GM12878 (cell line): ENCODE data around the gene CTR9. TPM values are rescaled to one million over a fixed set of nuclear protein-coding genes. Genes with fewer than 3 reads are reported as not detected.

Source experiments
- ATAC-seq: fragments of 200-7000 bp; cut with Tn5 transposase; 3 replicates; pipeline ENCODE4 v1.9.1; 2020; ENCODE audit warnings: mild to moderate bottlenecking, moderate library complexity
- BruUV-seq: library from RNA; stranded (reverse); fragments of 400-500 nt; replicated peaks from 2 replicates; lab custom pipeline; 2021; lab: Mats Ljungman, UMichigan
- CTCF ChIA-PET: fragments of 300-600 bp; sonication (Branson Sonifier 250); formaldehyde crosslinking; extraction: SDS; loops from one replicate; lab custom pipeline; 2021; ENCODE audit warnings: inconsistent platforms; lab: Yijun Ruan, JAX
- POLR2A ChIA-PET: fragments of 350-600 bp; formaldehyde crosslinking; extraction: SDS; loops from one replicate; lab custom pipeline; 2021; ENCODE audit warnings: inconsistent platforms; lab: Charles Lee
- RAD21 ChIA-PET: fragments of 300-600 bp; sonication (Branson Sonifier 250); formaldehyde crosslinking; loops from one replicate; lab custom pipeline; 2023; ENCODE audit warnings: antibody characterized with exemption; ENCODE audit not compliant: unreplicated experiment; lab: Charles Lee
- SMC1A ChIA-PET: fragments of 300-600 bp; sonication (Branson Sonifier 250); formaldehyde crosslinking; loops from one replicate; lab custom pipeline; 2023; ENCODE audit not compliant: unreplicated experiment, uncharacterized antibody; lab: Charles Lee
- DNase-seq: peaks from one replicate; pipeline ENCODE4 v3.0.0-alpha.2; 2011; ENCODE audit warnings: low read depth, low spot score
- FAIRE-seq: peaks from 3 replicates; lab custom pipeline; 2011; peaks lifted over from hg19 to GRCh38; lab: Jason Lieb, UNC
- H2AFZ ChIP-seq: 2 replicates; pipeline ENCODE4 v1.6.0; 2011; ENCODE audit warnings: low read depth, low read length, control low read depth; ENCODE audit not compliant: control insufficient read depth
- H3K27ac ChIP-seq: 2 replicates; pipeline ENCODE4 v1.5.1; 2011; ENCODE audit warnings: control low read depth; ENCODE audit not compliant: control insufficient read depth, insufficient read depth
- H3K27me3 ChIP-seq, 2 experiments: replicated peaks in 1 of 2; 2 replicates each; pipeline versions ENCODE4 v1.6.0 to v1.6.1; 2011; ENCODE audit warnings: low read length in 1 of 2; ENCODE audit not compliant: control insufficient read depth in 2 of 2, insufficient read depth in 2 of 2
- H3K36me3 ChIP-seq, 2 experiments: 2 replicates each; pipeline ENCODE4 v1.5.1; 2011; ENCODE audit warnings: low read length in 1 of 2; ENCODE audit not compliant: control insufficient read depth in 2 of 2, insufficient read depth in 2 of 2
- H3K4me1 ChIP-seq: 2 replicates; pipeline ENCODE4 v1.6.1; 2011; ENCODE audit warnings: mild to moderate bottlenecking, low read length, moderate library complexity, mixed read lengths; ENCODE audit not compliant: control insufficient read depth, insufficient read depth
- H3K4me2 ChIP-seq: 2 replicates; pipeline ENCODE4 v1.6.0; 2011; ENCODE audit warnings: control low read depth; ENCODE audit not compliant: control insufficient read depth, insufficient read depth
- H3K4me3 ChIP-seq: fragments of 200-600 bp; sonication (generic); 2 replicates; pipeline ENCODE4 v1.5.1; 2016
- H3K79me2 ChIP-seq: 2 replicates; pipeline ENCODE4 v1.6.0; 2011; ENCODE audit warnings: low read length; ENCODE audit not compliant: control insufficient read depth, insufficient read depth
- H3K9ac ChIP-seq: 2 replicates; pipeline ENCODE4 v1.8.0; 2011; ENCODE audit warnings: low read length, control low read depth, mixed read lengths; ENCODE audit not compliant: control insufficient read depth, insufficient read depth
- H3K9me3 ChIP-seq: replicated peaks from 3 replicates; pipeline ENCODE4 v1.5.1; 2011; ENCODE audit warnings: mild to moderate bottlenecking, low read length; ENCODE audit not compliant: control insufficient read depth, insufficient read depth
- H4K20me1 ChIP-seq: 2 replicates; pipeline ENCODE4 v1.6.0; 2011; ENCODE audit not compliant: control insufficient read depth, insufficient read depth
- BCL11A ChIP-seq: IDR thresholded peaks from 2 replicates; pipeline ENCODE4 v1.6.1; 2011; ENCODE audit warnings: low read depth, low read length
- CBX3 ChIP-seq: fragments of 200-600 bp; sonication (generic); IDR thresholded peaks from 2 replicates; pipeline ENCODE4 v1.6.1; 2016; ENCODE audit warnings: low read depth, borderline replicate concordance
- CBX5 ChIP-seq: sonication (generic); IDR thresholded peaks from 2 replicates; pipeline ENCODE4 v1.6.1; 2016; ENCODE audit warnings: low read depth, moderate library complexity, mild to moderate bottlenecking, inconsistent platforms
- NR2C1 ChIP-seq: fragments of 450-650 bp; IDR thresholded peaks from 2 replicates; pipeline ENCODE4 v1.6.1; 2017; ENCODE audit warnings: antibody characterized with exemption, mild to moderate bottlenecking, moderate library complexity
- ZNF384 ChIP-seq: IDR thresholded peaks from 2 replicates; pipeline ENCODE4 v1.6.1; 2012; ENCODE audit warnings: low read depth, mild to moderate bottlenecking, low read length, improper control_type of control experiment, borderline replicate concordance
- ZNF622 ChIP-seq: fragments of 450-650 bp; IDR thresholded peaks from 2 replicates; pipeline ENCODE4 v1.6.1; 2017; ENCODE audit warnings: mild to moderate bottlenecking, inconsistent platforms
- WGBS: methylation state at CpG from one replicate; pipeline ENCODE4 v1.1.6; 2016; ENCODE audit warnings: low lambda C conversion rate; ENCODE audit not compliant: insufficient replicate concordance, insufficient coverage; ENCODE audit errors: missing lambda C conversion rate; 5-methylcytosine and 5-hydroxymethylcytosine counted together
- in situ Hi-C: fragments of 300-500 bp; cut with MboI; formaldehyde crosslinking; loops from 9 replicates; pipeline ENCODE4 v1.14.3; 2018; ENCODE audit warnings: mixed read lengths
- intact Hi-C: fragments of 100-400 bp; cut with micrococcal nuclease; formaldehyde crosslinking; loops from one replicate; pipeline ENCODE4 v1.14.2; 2022; ENCODE audit not compliant: unreplicated experiment
- polyA plus RNA-seq, 11 experiments: library from polyadenylated mRNA; depleted of rRNA in 4 of 11; unstranded in 6 of 11; stranded (reverse) in 5 of 11; fragments of >200 nt; fragmentation: Nextera tagmentation in 4 of 11; fragmentation: Illumina TruSeq in 1 of 11; extraction: Ambion mirVana in 4 of 11; extraction: Trizol in 1 of 11; gene quantifications; 1 replicate in 1 of 11; 2 replicates in 10 of 11; pipeline versions ENCODE4 v1.2.1 to v1.2.3, GENCODE V29; 2011 to 2016; ENCODE audit warnings: inconsistent platforms in 2 of 11, missing spikeins in 2 of 11, low read depth in 1 of 11
- total RNA-seq, 4 experiments: library from RNA; depleted of rRNA in 3 of 4; stranded (reverse); fragments of >200 nt in 3 of 4; fragmentation: Illumina TruSeq in 1 of 4; extraction: Trizol in 1 of 4; gene quantifications; 2 replicates each; pipeline versions ENCODE4 v1.2.1 to v1.2.3, GENCODE V29; 2013 to 2021
- TF ChIP-seq, protein P1 (sequence below): IDR thresholded peaks from 2 replicates; pipeline ENCODE4 v1.6.1; 2011; ENCODE audit warnings: borderline replicate concordance, low read depth, mild to moderate bottlenecking, moderate library complexity, mixed read lengths, low read length; ENCODE audit not compliant: insufficient read depth; ENCODE audit errors: extremely low read length

Gene CTR9
- total and polyA plus RNA-seq, 10 of the 15 experiments (the other 5 are each of a cell fraction or from before 2014, with no cell fraction given) = 13.9 to 54.9 (median 28.9) TPM

DNA sequence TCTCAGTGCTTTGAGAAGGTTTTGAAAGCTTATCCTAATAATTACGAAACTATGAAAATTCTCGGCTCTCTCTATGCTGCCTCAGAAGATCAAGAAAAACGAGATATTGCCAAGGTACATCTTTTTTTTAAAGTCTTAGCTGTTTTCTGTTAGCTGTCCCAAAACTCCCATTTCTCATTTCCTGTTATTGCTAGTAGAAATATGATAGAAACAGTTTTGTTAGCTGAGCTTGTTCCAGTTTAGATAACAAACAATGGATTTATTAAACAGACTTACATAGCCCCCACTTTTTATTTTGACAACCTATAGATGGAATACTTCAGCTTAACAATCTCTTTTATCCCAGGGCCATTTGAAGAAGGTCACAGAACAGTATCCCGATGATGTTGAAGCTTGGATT is 12.7 kb downstream of the CTR9 start:
- RAD21 ChIA-PET = interaction anchor here (0.8 to 1.9 kb wide), 3 partner anchors 13 to 46 kb away, joined by 3 to 5 read pairs (median 3); partner anchors contain the start of gene CTR9
- POLR2A ChIA-PET = interaction anchor here (0.6 to 1.0 kb wide), 4 partner anchors 12 to 44 kb away, joined by 3 read pairs; no protein-coding TSS in a partner anchor
- H4K20me1 ChIP-seq = no peaks in the 10 kb centered on the region
- no peak overlapping the region for H3K9ac ChIP-seq
- H3K79me2 ChIP-seq = no peaks in the 10 kb centered on the region
- H3K27me3 ChIP-seq = no peaks in the 10 kb centered on the region
- intact Hi-C loops (no loop called here), in situ Hi-C loops (no loop called here)
- H3K4me3 ChIP-seq = no peak overlapping the region
- peaks cover 0 to 9% of the 10 kb centered on the region in 2 experiments; a peak in 3 of 4 replicates for H3K36me3 ChIP-seq
- WGBS = 87% methylated on average over 4 of the region's 4 CpGs
- ATAC-seq = no peak
- no peak overlapping the region; the same call in 1 of the 2 replicates for H3K27ac ChIP-seq
- H3K9me3 ChIP-seq = no peaks in the 10 kb centered on the region
- H3K4me1 ChIP-seq = peaks cover 11% of the 10 kb centered on the region
- DNase-seq = no peak
- SMC1A ChIA-PET = interaction anchor here (1.0 to 1.8 kb wide), 8 partner anchors 10 to 358 kb away, joined by 3 to 6 read pairs (median 4); no protein-coding TSS in a partner anchor
- no peak for FAIRE-seq
- no peak overlapping the region for H3K4me2 ChIP-seq
- no peak for TF ChIP-seq CBX3
- TF ChIP-seq CBX5 = no peak
- TF ChIP-seq, protein P1, sequence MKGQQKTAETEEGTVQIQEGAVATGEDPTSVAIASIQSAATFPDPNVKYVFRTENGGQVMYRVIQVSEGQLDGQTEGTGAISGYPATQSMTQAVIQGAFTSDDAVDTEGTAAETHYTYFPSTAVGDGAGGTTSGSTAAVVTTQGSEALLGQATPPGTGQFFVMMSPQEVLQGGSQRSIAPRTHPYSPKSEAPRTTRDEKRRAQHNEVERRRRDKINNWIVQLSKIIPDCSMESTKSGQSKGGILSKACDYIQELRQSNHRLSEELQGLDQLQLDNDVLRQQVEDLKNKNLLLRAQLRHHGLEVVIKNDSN = no peak
- TF ChIP-seq BCL11A = no peak
- TF ChIP-seq, all 136 proteins: peak for 0
- no TSS peak for BruUV-seq
- CTCF ChIA-PET = interaction anchor here (1.0 to 3.5 kb wide), 8 partner anchors 12 to 357 kb away, joined by 3 to 20 read pairs (median 4); partner anchors contain the start of genes CTR9 and EIF4G2
- H2AFZ ChIP-seq = no peak overlapping the region

DNA sequence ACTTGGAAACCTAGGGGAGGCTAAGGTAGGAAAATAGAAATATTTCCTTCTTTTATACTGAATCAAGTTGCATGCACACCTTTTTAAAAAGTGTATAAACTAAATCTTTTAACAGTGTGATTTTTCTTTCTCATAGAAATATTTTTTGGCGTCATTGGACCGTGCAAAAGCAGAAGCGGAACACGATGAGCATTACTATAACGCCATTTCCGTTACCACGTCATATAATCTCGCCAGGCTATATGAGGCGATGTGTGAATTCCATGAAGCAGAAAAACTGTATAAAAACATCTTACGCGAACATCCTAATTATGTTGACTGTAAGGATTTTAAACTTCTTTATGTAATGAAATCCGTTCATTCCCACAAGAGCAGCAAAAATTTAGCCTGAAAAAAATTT is 13.4 kb downstream of the CTR9 start:
- H3K4me3 ChIP-seq = no peak overlapping the region
- H3K4me1 ChIP-seq = peaks cover 11% of the 10 kb centered on the region
- DNase-seq = no peak
- no peak overlapping the region for H3K4me2 ChIP-seq
- H3K27ac ChIP-seq = no peak overlapping the region
- H3K9ac ChIP-seq = no peak overlapping the region
- SMC1A ChIA-PET = interaction anchor here (1.1 to 1.8 kb wide), 4 partner anchors 11 to 101 kb away, joined by 3 to 5 read pairs (median 3); no protein-coding TSS in a partner anchor
- POLR2A ChIA-PET = interaction anchor here (0.9 kb wide), 1 partner anchor 43 kb away, joined by 3 read pairs; no protein-coding TSS in a partner anchor
- H3K9me3 ChIP-seq = no peaks in the 10 kb centered on the region
- in situ Hi-C loops = no loop called here
- FAIRE-seq = no peak
- H3K79me2 ChIP-seq = no peaks in the 10 kb centered on the region
- RAD21 ChIA-PET = interaction anchor here (0.8 to 1.2 kb wide), 2 partner anchors 13 to 45 kb away, joined by 3 read pairs; partner anchors contain the start of gene CTR9
- CTCF ChIA-PET = interaction anchor here (1.7 to 3.3 kb wide), 2 partner anchors 23 to 28 kb away, joined by 4 to 16 read pairs; no protein-coding TSS in a partner anchor
- intact Hi-C loops = no loop called here
- no peak for ATAC-seq
- no peaks in the 10 kb centered on the region for H3K27me3 ChIP-seq
- WGBS = 98% methylated on average over 12 of the region's 12 CpGs
- BruUV-seq = no TSS peak
- TF ChIP-seq ZNF622 (no peak), NR2C1 (no peak), ZNF384 (no peak)
- H2AFZ ChIP-seq = no peak overlapping the region
- H4K20me1 ChIP-seq = no peaks in the 10 kb centered on the region
- peaks cover 0 to 7% of the 10 kb centered on the region in 2 experiments; a peak in 3 of 4 replicates for H3K36me3 ChIP-seq
